H1 (cell line): Measurements from ENCODE around the gene EXOC3L1. TPM values are rescaled to one million over a fixed set of nuclear protein-coding genes. Genes with fewer than 3 reads are reported as not detected.

ENCODE experiments used
- EP300 ChIP-seq, 2 experiments: IDR thresholded peaks; 1 replicate in 1 of 2; 2 replicates in 1 of 2; pipeline ENCODE4 v1.6.1; 2011 to 2012; ENCODE audit warnings: low read depth in 2 of 2, low read length in 2 of 2, mild to moderate bottlenecking in 2 of 2, borderline replicate concordance in 1 of 2, inconsistent platforms in 1 of 2, moderate library complexity in 1 of 2
- JUND ChIP-seq: IDR thresholded peaks from 2 replicates; pipeline ENCODE4 v1.6.1; 2011; ENCODE audit warnings: mild to moderate bottlenecking, improper control_type of control experiment, low read length
- KDM5A ChIP-seq: fragments of 200-600 bp; IDR thresholded peaks from 2 replicates; pipeline ENCODE4 v1.7.1; 2012; ENCODE audit warnings: mild to moderate bottlenecking, low read length, inconsistent platforms, mixed read lengths
- RNF2 ChIP-seq: fragments of 200-900, 300-1000 bp; sonication (generic); IDR thresholded peaks from 2 replicates; pipeline ENCODE4 v1.7.1; 2016; ENCODE audit warnings: borderline replicate concordance, low read depth, mild to moderate bottlenecking, antibody characterized with exemption, low read length; ENCODE audit not compliant: poor library complexity, severe bottlenecking; ENCODE audit errors: missing control alignments
- SAP30 ChIP-seq: fragments of 300-600 bp; sonication (generic); IDR thresholded peaks from 2 replicates; pipeline ENCODE4 v1.7.1; 2012; ENCODE audit warnings: low read length, moderate library complexity, mild to moderate bottlenecking, inconsistent platforms; ENCODE audit not compliant: insufficient read depth, insufficient replicate concordance
- SIRT6 ChIP-seq: IDR thresholded peaks from one replicate; pipeline ENCODE4 v1.7.1; 2012; ENCODE audit warnings: low read length, inconsistent platforms
- SP1 ChIP-seq: IDR thresholded peaks from 2 replicates; pipeline ENCODE4 v1.6.1; 2011; ENCODE audit warnings: low read depth, low read length
- polyA plus RNA-seq, 7 experiments: library from polyadenylated mRNA; depleted of rRNA in 3 of 7; stranded (reverse) in 5 of 7; unstranded in 2 of 7; fragments of >200 nt in 5 of 7; fragments of 200-250 nt in 2 of 7; gene quantifications; 1 replicate in 5 of 7; 2 replicates in 1 of 7; 4 replicates in 1 of 7; pipeline versions ENCODE4 v1.2.1 to v1.2.3, GENCODE V29; 2011 to 2013; ENCODE audit warnings: missing spikeins in 2 of 7, mixed read lengths in 2 of 7
- total RNA-seq: library from RNA; stranded (reverse); fragmentation: NEBNext Ultra II Directional; extraction: Animal tissue kit (Norgen Biotek cat#: 25700); gene quantifications from 2 replicates; pipeline ENCODE4 v1.2.1, GENCODE V29; 2021
- TF ChIP-seq, protein P1 (sequence below), 3 experiments: IDR thresholded peaks; 1 replicate in 2 of 3; 2 replicates in 1 of 3; pipeline versions ENCODE4 v1.5.1 to v1.6.1; 2011; ENCODE audit warnings: low read length in 3 of 3, mild to moderate bottlenecking in 3 of 3, inconsistent platforms in 2 of 3, low read depth in 1 of 3, moderate library complexity in 1 of 3; ENCODE audit not compliant: insufficient read depth in 1 of 3; ENCODE audit errors: control extremely low read depth in 1 of 3

Gene EXOC3L1
- total and polyA plus RNA-seq, 2 of the 8 experiments (the other 6 are each of a cell fraction or from before 2014, with no cell fraction given), result 1.3 TPM

DNA sequence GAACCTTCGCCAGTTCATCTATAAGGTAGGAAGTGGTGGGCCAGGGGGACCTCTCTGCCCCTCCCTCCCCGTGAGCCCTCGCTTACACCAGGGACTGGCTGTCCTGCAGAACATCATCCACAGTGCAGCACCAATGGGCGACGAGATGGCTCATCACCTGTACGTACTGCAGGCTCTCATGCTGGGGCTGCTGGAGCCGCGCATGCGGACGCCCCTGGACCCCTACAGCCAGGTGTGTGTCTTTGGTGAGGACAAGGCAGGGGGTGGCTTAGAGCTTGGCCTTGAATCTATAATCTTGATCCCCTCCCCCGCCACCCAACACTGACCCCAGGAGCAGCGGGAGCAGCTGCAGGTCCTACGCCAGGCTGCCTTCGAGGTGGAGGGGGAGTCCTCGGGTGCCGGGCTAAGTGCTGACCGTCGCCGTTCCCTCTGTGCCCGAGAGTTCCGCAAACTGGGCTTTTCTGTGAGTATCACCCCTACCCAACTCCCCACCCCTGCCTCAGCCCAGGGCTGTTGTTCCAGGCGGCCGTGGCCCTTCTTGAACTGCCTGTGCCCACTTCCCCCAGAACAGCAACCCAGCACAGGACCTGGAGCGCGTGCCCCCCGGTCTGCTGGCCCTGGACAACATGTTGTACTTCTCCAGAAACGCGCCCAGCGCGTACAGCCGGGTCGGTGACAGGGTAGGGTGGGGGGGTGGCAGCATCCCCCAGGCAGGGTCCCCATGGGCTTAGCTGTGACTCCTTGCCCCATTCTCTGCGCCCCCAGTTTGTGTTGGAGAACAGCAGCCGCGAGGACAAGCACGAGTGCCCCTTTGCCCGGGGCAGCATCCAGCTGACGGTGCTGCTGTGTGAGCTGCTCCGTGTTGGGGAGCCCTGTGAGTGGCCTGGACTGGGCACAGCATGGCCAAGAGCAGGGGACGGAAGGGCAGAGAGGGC lies 11.7 kb upstream of the EXOC3L1 start (continued):
- TF ChIP-seq JUND, result no peak
- no peak for TF ChIP-seq KDM5A
- no peak for TF ChIP-seq SAP30
- TF ChIP-seq SIRT6, result no peak
- no peak for TF ChIP-seq RNF2
- TF ChIP-seq, protein P1, sequence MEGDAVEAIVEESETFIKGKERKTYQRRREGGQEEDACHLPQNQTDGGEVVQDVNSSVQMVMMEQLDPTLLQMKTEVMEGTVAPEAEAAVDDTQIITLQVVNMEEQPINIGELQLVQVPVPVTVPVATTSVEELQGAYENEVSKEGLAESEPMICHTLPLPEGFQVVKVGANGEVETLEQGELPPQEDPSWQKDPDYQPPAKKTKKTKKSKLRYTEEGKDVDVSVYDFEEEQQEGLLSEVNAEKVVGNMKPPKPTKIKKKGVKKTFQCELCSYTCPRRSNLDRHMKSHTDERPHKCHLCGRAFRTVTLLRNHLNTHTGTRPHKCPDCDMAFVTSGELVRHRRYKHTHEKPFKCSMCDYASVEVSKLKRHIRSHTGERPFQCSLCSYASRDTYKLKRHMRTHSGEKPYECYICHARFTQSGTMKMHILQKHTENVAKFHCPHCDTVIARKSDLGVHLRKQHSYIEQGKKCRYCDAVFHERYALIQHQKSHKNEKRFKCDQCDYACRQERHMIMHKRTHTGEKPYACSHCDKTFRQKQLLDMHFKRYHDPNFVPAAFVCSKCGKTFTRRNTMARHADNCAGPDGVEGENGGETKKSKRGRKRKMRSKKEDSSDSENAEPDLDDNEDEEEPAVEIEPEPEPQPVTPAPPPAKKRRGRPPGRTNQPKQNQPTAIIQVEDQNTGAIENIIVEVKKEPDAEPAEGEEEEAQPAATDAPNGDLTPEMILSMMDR (IDR thresholded peaks at IDR 0.05; ENCODE audit: control extremely low read depth in 1 of 3, insufficient read depth in 1 of 3, low read depth in 1 of 3, low read length in 3 of 3), result no peak
- TF ChIP-seq SP1, result no peak
- no peak for TF ChIP-seq EP300 (IDR thresholded peaks at IDR 0.05; ENCODE audit: borderline replicate concordance in 1 of 2, low read depth in 2 of 2, low read length in 2 of 2)
